ENCODE results near the gene SHROOM3.
A peak's percentile ranks its signal among the peaks of the same experiment; 100 is the strongest.

The SHROOM3 gene

GRCh38 chr4:76750716-76751115, 315.7 kb downstream of the SHROOM3 start:
- DNase-seq = no peak
- TF ChIP-seq POLR2A (IDR thresholded peaks at IDR 0.05; ENCODE audit: low read length) = no peak
- TF ChIP-seq GATA1 (IDR thresholded peaks at IDR 0.05; ENCODE audit: low read depth, low read length) = no peak

- DNase-seq = no peak
- no peak for TF ChIP-seq POLR2A (IDR thresholded peaks at IDR 0.05; ENCODE audit: low read length)
- TF ChIP-seq GATA1 (IDR thresholded peaks at IDR 0.05; ENCODE audit: low read depth, low read length) = no peak
These were observed 316.7 kb downstream of the SHROOM3 start for GRCh38 chr4:76751612-76752343.

- DNase-seq = no peak
- no peak for TF ChIP-seq POLR2A (IDR thresholded peaks at IDR 0.05; ENCODE audit: low read length)
- no peak for TF ChIP-seq GATA1 (IDR thresholded peaks at IDR 0.05; ENCODE audit: low read depth, low read length)
These were observed 318.0 kb downstream of the SHROOM3 start for GRCh38 chr4:76752861-76753501.

- TF ChIP-seq GATA1 (IDR thresholded peaks at IDR 0.05; ENCODE audit: low read depth, low read length) = no peak
- TF ChIP-seq POLR2A (IDR thresholded peaks at IDR 0.05; ENCODE audit: low read length) = no peak
- DNase-seq = no peak
These were observed 318.8 kb downstream of the SHROOM3 start for GRCh38 chr4:76753814-76754213.

GRCh38 chr4:76754439-76754838, 319.4 kb downstream of the SHROOM3 start:
- DNase-seq = no peak
- TF ChIP-seq POLR2A (IDR thresholded peaks at IDR 0.05; ENCODE audit: low read length) (no peak), GATA1 (IDR thresholded peaks at IDR 0.05; ENCODE audit: low read depth, low read length) (no peak)

- no peak for DNase-seq
- no peak for TF ChIP-seq POLR2A (IDR thresholded peaks at IDR 0.05; ENCODE audit: low read length)
- no peak for TF ChIP-seq GATA1 (IDR thresholded peaks at IDR 0.05; ENCODE audit: low read depth, low read length)
These were observed 320.7 kb downstream of the SHROOM3 start for GRCh38 chr4:76755756-76756155.

- TF ChIP-seq GATA1 (IDR thresholded peaks at IDR 0.05; ENCODE audit: low read depth, low read length) (no peak), POLR2A (IDR thresholded peaks at IDR 0.05; ENCODE audit: low read length) (no peak)
- no peak for DNase-seq
These were observed 321.4 kb downstream of the SHROOM3 start for GRCh38 chr4:76756416-76756815.

GRCh38 chr4:76757418-76757939, 322.4 kb downstream of the SHROOM3 start:
- DNase-seq = no peak
- TF ChIP-seq GATA1 (IDR thresholded peaks at IDR 0.05; ENCODE audit: low read depth, low read length) = no peak
- TF ChIP-seq POLR2A (IDR thresholded peaks at IDR 0.05; ENCODE audit: low read length) = no peak

GRCh38 chr4:76758290-76758882, 323.4 kb downstream of the SHROOM3 start:
- DNase-seq = peak; percentile 16 to 41
- TF ChIP-seq POLR2A (IDR thresholded peaks at IDR 0.05; ENCODE audit: low read length) (no peak), GATA1 (IDR thresholded peaks at IDR 0.05; ENCODE audit: low read depth, low read length) (no peak)

- no peak for TF ChIP-seq GATA1 (IDR thresholded peaks at IDR 0.05; ENCODE audit: low read depth, low read length)
- no peak for TF ChIP-seq POLR2A (IDR thresholded peaks at IDR 0.05; ENCODE audit: low read length)
- DNase-seq = no peak
These were observed 324.0 kb downstream of the SHROOM3 start for GRCh38 chr4:76758996-76759395.

GRCh38 chr4:76760193-76760592, 325.2 kb downstream of the SHROOM3 start:
- no peak for DNase-seq
- TF ChIP-seq GATA1 (IDR thresholded peaks at IDR 0.05; ENCODE audit: low read depth, low read length) (no peak), POLR2A (IDR thresholded peaks at IDR 0.05; ENCODE audit: low read length) (no peak)

GRCh38 chr4:76762137-76763130, 327.4 kb downstream of the SHROOM3 start:
- no peak for TF ChIP-seq GATA1 (IDR thresholded peaks at IDR 0.05; ENCODE audit: low read depth, low read length)
- no peak for TF ChIP-seq POLR2A (IDR thresholded peaks at IDR 0.05; ENCODE audit: low read length)
- DNase-seq = no peak

- no peak for DNase-seq
- TF ChIP-seq GATA1 (IDR thresholded peaks at IDR 0.05; ENCODE audit: low read depth, low read length) (no peak), POLR2A (IDR thresholded peaks at IDR 0.05; ENCODE audit: low read length) (no peak)
These were observed 329.2 kb downstream of the SHROOM3 start for GRCh38 chr4:76764251-76764650.

Data from erythroblast (primary cell).